CD4-positive, alpha-beta T cell treated with Interleukin-17A for 1 hour (primary cell): ENCODE measurements around the gene DUSP7.

Source experiments
- DNase-seq: peaks from one replicate; pipeline ENCODE4 v3.0.0-alpha.2; 2020

DUSP7 gene

GRCh38 chr3:52024765-52025452, 31.5 kb downstream of the DUSP7 start:
- DNase-seq = no peak

- DNase-seq = no peak
These were observed 32.3 kb downstream of the DUSP7 start for GRCh38 chr3:52023860-52024764.

- DNase-seq = no peak
These were observed 33.1 kb downstream of the DUSP7 start for GRCh38 chr3:52023101-52023770.

DNA sequence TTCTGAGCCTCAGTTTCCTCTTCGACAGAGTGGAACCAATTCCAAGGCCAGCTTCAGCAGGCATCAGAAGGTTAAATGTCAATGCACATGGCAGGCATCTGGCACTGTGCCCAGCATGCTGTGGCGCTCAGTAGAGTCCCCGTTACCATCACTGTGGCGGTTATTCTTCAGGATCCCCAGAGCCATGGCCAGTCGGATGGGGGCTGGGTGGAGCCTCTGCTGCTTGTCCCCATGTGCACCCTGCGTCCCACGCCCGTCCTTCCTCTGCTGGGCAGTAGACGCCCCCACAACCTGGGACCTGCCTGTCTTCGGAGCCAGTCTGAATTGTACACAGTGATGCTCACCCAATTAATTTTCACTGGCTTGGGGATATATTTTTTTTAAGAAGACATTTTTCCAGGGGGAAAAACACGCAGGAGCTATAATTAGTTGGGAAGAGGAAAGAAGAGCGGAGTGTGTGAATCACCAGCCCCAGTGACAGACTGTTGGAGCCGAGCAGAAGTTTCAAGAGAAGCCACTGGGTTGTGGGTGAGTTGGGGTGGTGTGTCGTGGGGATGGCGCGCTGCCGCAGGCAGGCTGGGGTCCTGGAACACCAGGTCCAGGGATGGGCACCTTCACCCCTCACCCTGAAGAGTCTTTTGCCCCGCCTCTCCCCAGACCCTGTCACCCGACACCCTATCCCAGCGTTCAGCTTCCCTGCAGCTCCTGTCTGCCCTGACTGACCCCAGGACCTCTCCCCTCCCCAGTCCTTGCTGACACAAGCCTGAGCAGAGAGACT, 33.9 kb downstream of the DUSP7 start:
- no peak for DNase-seq

GRCh38 chr3:52021489-52022268, 34.7 kb downstream of the DUSP7 start:
- DNase-seq = no peak

DNA sequence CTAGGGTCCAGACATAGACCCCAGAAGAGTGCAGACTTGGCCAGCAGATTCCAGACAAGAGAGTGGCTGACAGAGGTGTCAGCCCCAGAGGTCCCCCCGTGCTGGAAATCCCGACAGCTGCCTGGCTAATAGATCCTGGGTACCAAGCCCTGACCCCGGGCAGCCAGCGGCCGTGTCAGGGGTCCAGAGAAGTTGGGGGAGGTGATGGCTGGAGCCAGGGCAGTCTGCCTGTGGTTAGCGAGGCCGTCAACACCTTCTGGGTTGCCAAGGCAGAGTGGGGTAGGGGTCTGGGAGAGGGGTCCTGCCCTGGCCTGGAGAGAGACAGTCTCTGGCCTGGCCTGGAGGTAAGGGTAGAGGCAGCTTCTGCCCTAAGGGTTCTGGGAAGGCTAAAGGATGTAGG, 35.6 kb downstream of the DUSP7 start:
- DNase-seq = no peak

DNA sequence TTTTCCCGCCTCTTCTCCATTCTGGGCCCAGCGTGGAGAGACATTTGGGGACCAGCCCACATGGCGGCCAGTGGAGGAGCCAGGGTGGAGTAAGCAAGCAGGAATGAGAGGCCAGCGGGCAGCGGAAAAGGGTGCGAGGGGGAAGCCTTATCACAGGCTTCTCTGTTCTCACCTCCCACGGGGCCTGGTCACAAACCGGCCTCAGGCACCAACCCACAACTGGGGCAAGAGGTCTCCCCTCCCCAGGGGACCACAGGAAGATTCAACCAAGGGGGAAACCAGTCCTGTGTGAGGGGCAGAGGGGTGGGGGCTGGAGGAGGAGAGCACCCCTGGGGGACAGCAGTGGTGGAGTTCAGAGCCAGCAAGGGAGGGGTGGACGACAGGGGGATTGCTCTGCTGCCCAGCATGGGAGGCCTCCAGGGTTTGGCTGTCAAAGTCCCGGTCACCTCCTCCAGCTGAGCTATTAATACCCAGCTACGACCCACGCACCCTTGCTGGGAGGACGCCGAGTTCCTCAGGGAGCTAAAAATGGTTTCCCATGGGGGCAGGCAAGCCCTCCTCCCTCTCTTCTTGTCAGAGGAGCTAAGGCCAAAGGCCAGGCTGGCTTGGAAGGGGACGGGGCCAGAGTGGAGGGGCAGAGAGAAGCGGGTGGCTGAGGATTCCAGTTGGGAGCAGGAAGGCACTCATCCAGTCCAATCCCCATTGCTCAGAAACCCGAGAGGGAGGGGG, 36.9 kb downstream of the DUSP7 start:
- DNase-seq = no peak

DNA sequence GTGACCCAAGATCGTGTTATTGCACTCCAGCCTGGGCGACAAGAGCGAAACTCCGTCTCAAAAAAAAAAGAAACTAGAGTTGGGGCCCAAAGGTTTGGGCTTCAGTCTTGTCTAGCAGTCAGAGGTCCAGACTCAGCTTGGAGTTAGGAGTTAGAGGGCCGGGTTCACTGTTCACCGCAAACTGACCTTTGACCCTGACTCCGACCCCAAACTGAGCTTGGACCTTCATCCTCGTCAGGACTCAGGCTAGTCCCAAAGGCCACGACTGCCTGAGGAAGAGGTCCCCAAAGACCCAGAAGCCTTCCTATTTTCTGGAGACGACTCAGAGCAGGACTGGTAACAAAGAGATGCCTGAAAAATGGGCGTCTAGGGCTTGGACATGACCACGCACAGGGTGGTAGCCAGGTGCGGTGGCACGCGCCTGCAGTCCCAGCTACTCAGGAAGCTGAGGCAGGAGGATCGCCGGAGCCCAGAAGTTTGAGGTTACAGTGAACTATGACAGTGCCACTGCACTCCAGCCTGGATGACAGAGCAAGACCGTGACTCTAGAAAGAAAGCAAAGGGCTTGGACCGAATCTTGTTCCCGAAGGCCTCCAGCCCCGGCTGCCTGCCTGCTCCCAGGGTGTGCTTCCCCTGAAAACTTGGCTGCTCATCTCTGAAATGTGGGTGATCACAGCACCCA, 37.9 kb downstream of the DUSP7 start:
- DNase-seq = no peak

GRCh38 chr3:52017586-52017985, 38.8 kb downstream of the DUSP7 start:
- no peak for DNase-seq

- no peak for DNase-seq
These were observed 40.7 kb downstream of the DUSP7 start for GRCh38 chr3:52015438-52016228.

GRCh38 chr3:52014613-52015012, 41.8 kb downstream of the DUSP7 start:
- DNase-seq = no peak

DNA sequence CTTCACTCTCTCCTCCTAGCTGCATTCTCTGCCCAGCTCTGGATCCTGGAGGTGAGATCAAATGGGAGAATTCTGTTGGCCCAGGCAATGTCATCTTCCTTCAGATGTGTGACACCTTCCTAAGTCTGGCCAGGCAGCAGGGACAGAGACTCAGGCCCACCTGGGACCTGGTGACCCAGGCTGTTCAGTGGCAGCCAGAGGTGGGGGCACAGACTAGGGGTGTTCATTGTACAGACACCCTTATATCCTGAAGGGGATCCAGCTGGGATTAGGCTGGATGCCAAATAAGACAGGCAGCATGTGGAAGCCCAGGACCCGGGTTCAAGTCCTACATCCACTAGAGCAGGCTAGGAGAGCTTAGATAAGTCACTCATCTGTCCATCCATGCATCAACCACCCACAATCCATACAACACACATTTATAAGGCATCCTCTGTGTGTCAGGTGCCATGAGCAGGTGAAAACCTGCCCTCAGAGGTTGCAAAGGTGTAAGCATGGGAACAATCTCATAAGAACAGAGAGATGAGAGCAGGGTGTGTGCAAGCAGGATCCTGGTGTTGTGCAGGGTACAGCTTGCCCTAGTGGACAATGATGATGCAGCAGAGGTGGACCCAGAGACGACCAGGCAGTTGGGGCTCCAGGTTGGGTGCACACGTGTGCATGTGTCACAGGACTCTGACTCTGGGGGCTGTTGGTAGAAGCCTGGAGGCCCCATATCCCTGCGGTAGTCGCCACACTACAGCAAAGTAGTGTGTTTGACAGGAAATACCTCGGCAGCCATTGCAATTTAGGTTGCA, 42.4 kb downstream of the DUSP7 start:
- no peak for DNase-seq

DNA sequence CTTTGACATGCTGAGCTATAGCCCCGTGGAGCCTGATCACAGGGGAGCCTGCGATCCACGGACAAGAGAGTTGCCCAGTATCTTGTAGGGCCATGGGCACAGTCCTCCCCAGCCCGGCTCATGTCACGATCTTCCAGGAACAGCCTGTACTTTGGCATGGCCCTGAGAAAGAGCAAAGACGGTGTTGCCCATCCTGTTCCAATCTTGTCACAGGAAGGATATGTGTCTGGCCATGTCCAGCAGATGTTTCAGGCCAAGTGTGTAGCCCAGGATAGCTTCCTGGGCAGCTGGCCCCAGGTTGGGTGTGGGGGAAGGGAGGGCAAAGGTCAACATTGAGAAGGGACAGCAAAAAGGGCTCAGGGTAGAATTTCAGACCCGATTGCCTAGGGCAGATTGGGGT, 43.7 kb downstream of the DUSP7 start:
- DNase-seq = no peak

- DNase-seq = no peak
These were observed 45.9 kb downstream of the DUSP7 start for GRCh38 chr3:52010431-52010830.

DNA sequence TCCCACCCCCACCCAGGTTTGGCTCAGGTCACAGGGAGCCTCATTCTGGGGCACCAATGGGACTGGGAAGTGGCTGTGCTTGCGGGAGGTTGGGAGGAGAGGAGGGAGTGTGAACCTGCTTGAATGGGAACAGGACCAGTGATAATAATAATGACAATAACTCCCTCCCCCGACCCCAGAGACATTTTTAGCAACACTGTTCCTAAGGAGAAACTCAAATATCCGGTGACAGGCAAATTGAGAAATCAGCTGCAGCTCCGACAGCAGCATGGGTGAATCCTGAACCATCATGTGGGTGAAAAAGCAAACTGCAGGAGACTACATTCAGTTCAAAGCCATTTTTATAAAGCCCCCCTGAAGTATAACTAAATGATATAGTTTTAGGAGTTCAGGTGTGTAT, 49.1 kb downstream of the DUSP7 start:
- no peak for DNase-seq

- no peak for DNase-seq
These were observed 49.6 kb downstream of the DUSP7 start for GRCh38 chr3:52006820-52007133.

DNA sequence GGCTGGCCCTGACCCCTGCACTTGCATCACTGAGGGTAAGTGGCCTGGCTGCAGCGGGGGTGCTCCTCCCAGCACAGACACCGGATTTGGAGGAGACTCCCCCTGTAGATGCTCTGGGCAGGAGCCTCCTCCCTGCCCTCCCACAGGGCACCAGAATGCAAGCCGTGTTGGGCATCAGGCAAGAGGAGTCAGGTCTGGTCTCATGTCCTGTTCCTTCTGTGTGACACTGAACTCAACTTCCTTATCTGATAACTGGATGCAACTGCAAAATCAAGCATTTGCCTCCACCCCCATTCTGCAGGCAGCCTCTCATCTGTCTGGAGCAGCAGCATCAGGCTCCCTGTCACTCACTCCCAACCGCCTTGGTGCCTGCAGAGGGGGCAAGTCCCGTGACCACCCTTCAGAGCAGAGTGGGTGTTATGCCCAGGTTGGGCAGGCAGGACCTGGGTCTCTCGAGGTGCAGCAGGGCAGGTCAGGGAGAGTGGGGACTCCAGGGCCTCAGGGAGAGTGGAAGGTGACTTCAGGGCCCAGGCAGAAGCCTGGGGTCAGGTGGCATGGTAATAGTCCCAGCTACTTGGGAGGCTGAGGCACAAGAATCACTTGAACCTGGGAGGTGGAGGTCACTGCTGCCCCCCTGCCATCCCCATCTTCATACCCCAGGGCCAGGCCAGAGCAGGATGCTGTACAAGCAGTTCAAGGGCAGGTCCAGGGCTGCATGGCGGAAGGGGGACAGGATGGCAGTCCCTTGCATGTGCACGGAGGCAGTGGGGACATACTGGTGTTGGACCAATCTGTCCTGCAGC, 50.2 kb downstream of the DUSP7 start:
- DNase-seq = no peak

DNA sequence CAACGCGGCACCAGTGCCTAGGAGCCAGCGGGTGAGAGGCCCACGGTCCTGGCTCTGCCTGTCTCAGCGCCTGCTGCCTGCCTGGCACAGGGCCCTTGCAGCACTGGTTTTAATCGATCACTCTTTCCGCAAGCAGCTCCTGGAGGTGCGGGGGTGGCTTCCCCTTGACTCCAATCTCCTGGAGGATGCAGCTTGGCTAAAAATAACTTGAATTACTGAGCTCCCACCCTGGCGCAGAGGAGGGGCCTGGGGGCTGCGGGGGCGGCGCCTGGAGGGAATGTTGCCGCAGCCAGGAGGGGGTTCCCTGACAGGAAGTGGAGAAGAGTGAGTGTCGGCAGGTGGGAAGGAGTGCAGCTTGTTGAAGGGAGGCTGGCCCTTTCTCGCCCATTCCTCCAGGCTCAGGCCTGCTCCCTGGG, 50.8 kb downstream of the DUSP7 start:
- no peak for DNase-seq
